A549 (cell line): ENCODE results near the gene BEST3.

Source experiments
- CEBPB ChIP-seq, 2 experiments: fragments of >200 bp in 1 of 2; sonication (Bioruptor Twin) in 1 of 2; formaldehyde crosslinking in 1 of 2; IDR thresholded peaks; 2 replicates each; pipeline ENCODE4 v1.6.1; 2012 to 2016
- CTCF ChIP-seq: fragments of >200 bp; sonication (Bioruptor Twin); formaldehyde crosslinking; IDR thresholded peaks from 3 replicates; pipeline ENCODE4 v1.5.1; 2016
- POLR2A ChIP-seq: IDR thresholded peaks from 2 replicates; pipeline ENCODE4 v1.6.1; 2012; ENCODE audit warnings: mild to moderate bottlenecking, low read length

DNA sequence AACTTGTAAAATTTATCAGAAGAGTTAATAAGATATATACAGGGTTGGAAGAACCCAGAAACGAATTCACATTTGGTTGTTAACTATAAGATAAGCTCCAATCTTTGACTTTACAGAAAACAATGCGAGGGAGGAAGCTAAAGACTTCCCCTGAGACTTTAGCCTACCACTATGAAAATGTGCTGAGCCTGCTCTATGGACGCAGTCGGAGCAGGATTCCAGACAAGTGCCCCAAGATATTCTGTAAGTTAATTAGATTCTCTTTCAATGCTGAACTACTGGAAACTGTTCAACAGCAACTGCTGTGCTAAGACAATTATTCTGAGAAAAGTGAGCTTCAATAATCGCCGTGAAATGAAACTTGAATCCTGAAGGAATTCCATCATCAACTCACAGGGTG, 80.1 kb downstream of the BEST3 start:
- TF ChIP-seq CTCF (no peak), CEBPB (IDR thresholded peaks at IDR 0.05) (no peak), POLR2A (no peak)
